ENCODE measurements around the gene JUP.

JUP gene

DNA sequence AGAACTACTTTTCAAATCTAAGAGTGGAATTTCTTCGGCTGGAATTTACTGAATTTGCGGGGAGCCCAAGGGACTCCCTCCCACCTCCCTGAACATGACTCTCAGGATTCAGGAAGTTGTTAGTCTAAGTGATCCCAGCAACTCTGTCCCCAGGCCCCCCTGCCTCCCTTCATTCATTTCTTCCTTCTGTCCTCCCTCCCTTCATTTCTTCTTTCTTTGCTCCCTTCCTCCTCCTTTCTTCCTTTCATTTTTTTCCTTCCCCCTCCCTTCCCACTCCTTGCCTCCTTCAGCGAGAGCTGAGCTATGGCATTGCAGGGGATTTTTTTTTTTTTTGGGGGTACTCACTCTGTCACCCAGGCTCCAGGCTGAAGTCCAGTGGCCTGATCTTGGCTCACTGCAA is 10.9 kb upstream of the JUP start:
- peaks cover 13% of the 10 kb centered on the region for H3K27me3 Mint-ChIP-seq
- peaks cover 41% of the 10 kb centered on the region for H3K4me1 Mint-ChIP-seq (ENCODE audit: low read depth)
- H3K36me3 Mint-ChIP-seq (ENCODE audit: low read depth), result no peaks in the 10 kb centered on the region
- no peak overlapping the region for H3K27ac Mint-ChIP-seq
- intact Hi-C loops (cut with micrococcal nuclease), result no loop called here
- no peaks in the 10 kb centered on the region for H3K9me3 Mint-ChIP-seq
- H3K4me3 Mint-ChIP-seq, result no peak overlapping the region

DNA sequence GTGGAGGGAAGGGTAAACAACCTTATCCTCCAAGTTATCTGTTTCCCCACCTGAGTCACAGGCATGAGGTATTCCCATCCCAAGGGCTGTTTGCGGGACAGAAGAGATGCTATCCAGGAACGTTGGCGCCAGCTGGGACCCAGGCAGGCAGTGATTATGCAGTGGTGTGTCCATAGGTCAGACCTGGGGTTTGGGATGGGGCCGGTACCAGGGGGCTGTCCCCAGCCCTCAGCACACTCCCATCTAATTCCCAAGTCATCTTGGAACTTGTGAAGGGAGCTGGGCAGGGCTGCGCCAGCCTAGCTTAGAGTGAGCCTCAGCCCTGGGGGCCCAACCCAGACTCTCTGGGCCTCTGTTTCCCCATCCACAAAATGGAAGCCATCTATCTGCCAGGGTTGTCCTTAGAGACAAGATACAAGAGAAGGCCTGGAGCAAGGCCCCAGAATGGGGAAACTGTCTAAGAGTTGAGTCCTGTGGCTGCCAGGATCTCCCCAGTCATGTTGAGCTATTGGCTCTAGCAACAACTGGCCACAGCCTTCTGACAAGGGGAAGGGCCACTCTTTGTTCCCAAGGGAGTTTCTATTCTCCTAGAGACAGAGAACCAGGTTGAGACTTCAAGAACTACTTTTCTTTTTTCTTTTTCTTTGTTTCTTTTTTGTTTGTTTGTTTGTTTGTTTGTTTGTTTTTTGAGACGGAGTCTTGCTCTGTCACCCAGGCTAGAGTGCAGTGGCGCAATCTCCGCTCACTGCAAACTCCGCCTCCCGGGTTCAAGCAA is 9.8 kb upstream of the JUP start:
- H3K4me3 Mint-ChIP-seq, result no peak overlapping the region
- H3K4me1 Mint-ChIP-seq (ENCODE audit: low read depth), result peaks cover 43% of the 10 kb centered on the region
- H3K36me3 Mint-ChIP-seq (ENCODE audit: low read depth), result no peaks in the 10 kb centered on the region
- H3K9me3 Mint-ChIP-seq, result no peaks in the 10 kb centered on the region
- peak overlapping the region; percentile 50 for H3K27ac Mint-ChIP-seq
- intact Hi-C loops (cut with micrococcal nuclease), result no loop called here
- peaks cover 13% of the 10 kb centered on the region for H3K27me3 Mint-ChIP-seq

DNA sequence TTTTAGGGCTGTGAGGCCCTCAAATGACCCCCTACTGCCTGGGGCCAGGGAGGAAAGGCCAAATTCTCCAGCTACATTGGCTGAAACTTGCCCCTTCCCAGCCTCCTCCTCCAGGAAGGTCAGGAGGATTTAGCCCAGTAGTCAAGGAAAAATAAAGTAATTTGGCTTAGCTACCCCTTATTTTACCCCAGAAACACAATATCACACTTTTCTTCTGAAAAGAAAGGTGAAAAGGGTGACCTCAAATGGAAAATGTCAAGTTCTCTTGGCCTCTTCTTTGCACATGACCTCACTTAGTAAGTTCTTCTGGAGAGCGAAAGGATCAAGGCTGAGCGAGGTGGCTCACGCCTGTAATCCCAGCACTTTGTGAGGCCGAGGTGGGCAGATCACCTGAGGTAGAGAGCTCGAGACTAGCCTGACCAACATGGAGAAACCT is 8.0 kb upstream of the JUP start:
- Mint-ChIP-seq H3K27me3 (peaks cover 13% of the 10 kb centered on the region), H3K9me3 (no peaks in the 10 kb centered on the region), H3K4me1 (ENCODE audit: low read depth) (peaks cover 50% of the 10 kb centered on the region), H3K27ac (no peak overlapping the region), H3K4me3 (no peak overlapping the region), H3K36me3 (ENCODE audit: low read depth) (no peaks in the 10 kb centered on the region)
- intact Hi-C loops (cut with micrococcal nuclease), result no loop called here

DNA sequence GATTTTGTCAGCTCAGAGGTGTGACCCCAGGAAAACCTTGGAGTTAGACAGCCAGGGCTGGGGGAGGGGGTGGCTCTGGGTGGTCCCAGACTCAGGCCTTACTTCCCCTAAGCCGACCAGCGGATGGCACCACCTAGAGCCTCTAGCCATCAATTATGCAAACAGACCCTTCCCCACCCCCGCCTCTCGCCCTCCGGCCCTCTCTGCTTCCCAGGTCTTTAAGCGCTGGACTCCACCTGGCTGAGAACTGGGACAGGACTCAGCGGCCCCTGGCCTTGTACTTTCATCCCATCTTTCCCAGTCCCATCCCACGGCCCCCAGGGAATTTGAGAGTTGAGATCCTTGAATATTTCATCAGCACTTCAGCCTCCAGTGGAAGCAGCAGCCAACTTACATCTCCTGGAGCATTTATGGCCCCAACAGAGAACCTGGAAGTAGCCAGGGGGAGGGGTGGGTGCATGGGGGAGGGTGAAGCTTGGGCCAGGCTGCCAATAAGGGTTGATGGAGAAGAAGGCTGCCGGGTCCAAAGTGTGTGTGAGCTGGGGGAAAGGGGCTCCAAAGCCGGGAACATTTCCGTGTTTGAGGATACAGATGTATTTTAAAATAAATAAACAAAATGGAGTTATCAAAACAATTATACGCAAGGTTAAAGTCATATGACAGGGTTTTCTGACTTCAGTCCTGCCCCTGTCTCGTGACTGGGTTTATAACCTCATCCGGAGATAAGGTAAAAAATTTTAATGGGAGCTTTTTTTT is 7.5 kb upstream of the JUP start:
- intact Hi-C loops (cut with micrococcal nuclease), result no loop called here
- peaks cover 13% of the 10 kb centered on the region for H3K27me3 Mint-ChIP-seq

DNA sequence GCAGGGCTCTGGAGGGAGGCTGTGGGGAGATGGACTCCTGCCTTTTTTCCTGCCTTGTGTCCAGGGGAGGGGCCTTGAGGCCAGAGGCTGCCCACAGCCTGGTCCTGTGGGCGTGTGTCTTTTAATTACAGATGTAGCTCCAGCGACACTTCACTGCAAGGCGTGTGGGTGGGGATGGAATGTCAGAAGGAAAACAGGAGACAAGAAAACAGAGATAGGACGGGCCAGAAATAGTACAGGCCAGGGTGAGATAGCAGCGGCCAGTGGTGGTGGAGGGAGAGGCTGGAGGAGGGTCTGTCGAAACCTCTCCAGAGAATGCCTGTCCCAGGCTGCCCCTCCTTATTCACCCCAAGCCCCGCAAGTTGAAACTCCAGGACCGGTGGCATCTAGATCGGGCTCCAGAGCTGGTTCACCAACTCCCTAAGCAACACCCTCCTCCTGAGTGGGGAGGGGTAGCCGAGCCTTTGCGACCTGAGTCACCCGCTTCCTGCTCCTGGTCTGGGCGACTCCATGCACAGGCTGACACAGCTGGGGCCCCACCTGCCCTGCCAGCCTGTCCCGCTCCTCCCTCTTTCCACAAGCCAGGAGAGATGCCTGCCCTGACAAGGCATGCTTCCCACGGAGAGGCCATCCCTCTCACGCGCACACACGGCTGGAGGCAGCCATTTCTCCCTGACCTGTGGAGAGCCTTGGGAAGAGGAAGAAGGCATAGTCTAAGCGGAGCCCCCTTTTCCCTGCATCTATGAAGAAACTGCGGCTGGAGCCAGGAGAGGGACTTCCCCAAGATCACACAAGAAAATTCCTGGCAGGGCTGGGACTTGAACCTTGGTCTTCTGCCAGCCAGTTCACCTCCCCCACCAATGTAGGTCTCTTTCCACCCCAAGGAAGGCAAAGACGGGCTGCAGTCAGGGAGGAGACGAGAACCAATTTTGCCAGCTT is 6.6 kb upstream of the JUP start:
- Mint-ChIP-seq H3K9me3 (no peaks in the 10 kb centered on the region), H3K27ac (peak overlapping the region; percentile 14), H3K36me3 (ENCODE audit: low read depth) (no peaks in the 10 kb centered on the region), H3K4me1 (ENCODE audit: low read depth) (peaks cover 65% of the 10 kb centered on the region), H3K27me3 (peaks cover 13% of the 10 kb centered on the region), H3K4me3 (no peak overlapping the region)
- intact Hi-C loops (cut with micrococcal nuclease), result no loop called here

More for the DNA sequence above, 7.5 kb upstream of the JUP start:
- Mint-ChIP-seq H3K4me3 (no peak overlapping the region), H3K27ac (no peak overlapping the region), H3K4me1 (ENCODE audit: low read depth) (peaks cover 56% of the 10 kb centered on the region), H3K9me3 (no peaks in the 10 kb centered on the region), H3K36me3 (ENCODE audit: low read depth) (no peaks in the 10 kb centered on the region)

DNA sequence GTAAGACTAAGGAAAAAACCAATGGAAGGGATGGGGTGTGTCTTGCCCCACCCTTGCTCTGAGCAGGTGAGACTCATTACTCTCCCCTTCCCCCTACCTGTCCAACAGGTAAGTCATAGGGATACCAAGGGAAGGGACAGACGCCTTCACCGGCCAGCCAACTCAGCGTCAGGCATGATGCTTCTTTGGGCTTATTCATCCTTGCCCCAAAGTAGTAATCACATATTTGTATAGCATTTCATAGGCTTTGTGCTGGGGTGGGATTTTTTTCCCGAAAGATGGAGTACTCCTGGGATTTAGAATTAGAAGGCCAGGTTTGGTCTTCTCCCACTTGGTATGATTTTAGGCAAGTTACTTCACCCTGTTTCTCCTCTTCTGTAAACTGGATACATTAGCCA is 509 bp upstream of the JUP start:
- H3K4me3 Mint-ChIP-seq, result no peak overlapping the region
- intact Hi-C loops (cut with micrococcal nuclease), result no loop called here
- peaks cover 11% of the 10 kb centered on the region for H3K27me3 Mint-ChIP-seq
- H3K9me3 Mint-ChIP-seq, result no peaks in the 10 kb centered on the region
- H3K4me1 Mint-ChIP-seq (ENCODE audit: low read depth), result peaks cover 78% of the 10 kb centered on the region
- H3K36me3 Mint-ChIP-seq (ENCODE audit: low read depth), result peaks cover 2% of the 10 kb centered on the region
- H3K27ac Mint-ChIP-seq, result peak overlapping the region; percentile 86

DNA sequence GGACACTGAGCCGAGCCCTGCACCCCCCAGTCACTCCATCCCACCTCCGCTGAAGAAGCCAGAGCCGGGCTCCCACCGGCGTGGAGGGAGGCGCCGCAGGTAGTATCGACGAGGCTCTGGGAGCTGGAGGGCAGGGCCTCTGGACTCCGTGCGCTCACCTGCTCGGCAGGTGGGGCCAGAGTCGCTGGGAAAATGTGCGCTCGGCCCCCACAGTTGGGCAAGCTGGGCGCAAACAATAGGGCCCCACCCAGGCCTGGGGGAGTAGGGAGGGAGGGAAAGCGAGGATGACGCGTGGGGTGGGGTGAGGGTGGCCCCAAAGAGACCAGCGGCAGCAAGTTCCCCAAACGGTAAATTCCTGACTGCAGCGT is 668 bp downstream of the JUP start:
- peaks cover 13% of the 10 kb centered on the region for H3K36me3 Mint-ChIP-seq (ENCODE audit: low read depth)
- intact Hi-C loops (cut with micrococcal nuclease), result no loop called here
- H3K27me3 Mint-ChIP-seq, result peaks cover 18% of the 10 kb centered on the region
- peak overlapping the region; percentile 76 for H3K27ac Mint-ChIP-seq
- peaks cover 84% of the 10 kb centered on the region for H3K4me1 Mint-ChIP-seq (ENCODE audit: low read depth)
- peak overlapping the region; percentile 80 for H3K4me3 Mint-ChIP-seq
- H3K9me3 Mint-ChIP-seq, result no peaks in the 10 kb centered on the region

DNA sequence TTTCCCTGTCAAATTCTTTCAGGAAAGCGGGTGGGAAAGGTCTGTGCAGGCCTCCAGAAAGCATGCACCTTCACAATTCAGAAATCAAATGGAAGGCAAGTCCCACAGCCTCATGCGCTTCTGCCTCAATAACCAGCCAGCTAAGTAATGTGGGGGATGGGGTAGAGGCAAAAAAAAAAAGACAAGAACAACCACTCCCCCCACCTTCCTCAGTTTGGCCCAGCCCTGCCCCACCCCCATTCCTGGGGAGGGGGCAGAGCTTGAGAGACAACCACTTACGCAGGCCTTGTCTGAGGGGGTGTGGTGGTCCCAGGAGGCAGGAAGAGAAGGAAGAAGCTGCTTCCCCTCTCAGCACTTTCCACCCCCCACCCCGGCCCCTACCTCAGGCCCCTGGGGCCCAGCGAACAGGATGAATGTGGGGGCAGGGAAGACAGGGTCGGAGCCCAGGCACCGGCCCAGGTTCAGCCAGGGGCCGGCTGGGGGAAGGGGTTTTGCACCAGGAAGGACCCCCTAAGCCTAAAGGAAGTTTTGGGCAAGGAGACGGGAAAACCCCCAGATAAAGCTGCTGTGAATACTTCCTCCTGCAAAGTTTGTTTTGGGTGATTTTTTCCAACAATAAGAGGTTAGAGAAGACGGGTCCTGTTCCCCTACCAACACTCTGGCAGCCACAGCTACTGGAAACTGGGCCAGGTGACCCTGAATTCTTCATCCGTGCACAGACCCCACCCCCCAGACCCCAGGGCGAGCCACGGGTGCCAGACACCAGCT is 1.2 kb downstream of the JUP start:
- Mint-ChIP-seq H3K4me3 (peak overlapping the region; percentile 80), H3K27ac (peak overlapping the region; percentile 76), H3K36me3 (ENCODE audit: low read depth) (peaks cover 19% of the 10 kb centered on the region), H3K4me1 (ENCODE audit: low read depth) (peaks cover 84% of the 10 kb centered on the region), H3K27me3 (peaks cover 18% of the 10 kb centered on the region), H3K9me3 (no peaks in the 10 kb centered on the region)
- intact Hi-C loops (cut with micrococcal nuclease), result no loop called here

DNA sequence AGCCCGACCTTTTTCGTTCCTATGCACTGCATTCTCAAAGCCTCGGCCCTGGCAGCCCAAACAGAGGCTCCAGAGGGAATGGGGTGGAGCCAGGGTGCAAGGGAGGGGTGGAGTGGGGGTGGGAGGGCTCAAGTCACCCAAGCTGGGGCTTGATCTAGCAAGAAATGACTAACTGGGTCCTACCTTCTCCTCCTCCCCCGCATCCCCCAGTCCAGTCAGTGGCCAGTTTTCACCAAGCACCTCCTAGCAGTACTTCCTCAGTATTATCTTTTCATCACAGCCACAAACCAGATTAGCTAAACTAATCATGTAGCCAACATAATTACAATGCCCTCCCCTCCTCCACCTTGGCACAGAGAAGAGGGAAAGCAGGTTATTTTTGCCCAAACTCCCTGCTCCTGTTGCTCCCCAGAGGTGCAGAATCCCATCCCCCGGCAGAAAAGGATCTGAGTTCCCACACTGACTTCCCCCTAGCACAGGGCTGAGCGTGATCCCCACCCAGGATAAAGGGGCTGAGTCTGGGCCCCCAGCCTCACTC is 2.2 kb downstream of the JUP start:
- Mint-ChIP-seq H3K36me3 (ENCODE audit: low read depth) (peaks cover 20% of the 10 kb centered on the region), H3K4me3 (peak overlapping the region; percentile 80), H3K9me3 (no peaks in the 10 kb centered on the region), H3K4me1 (ENCODE audit: low read depth) (peaks cover 84% of the 10 kb centered on the region), H3K27me3 (peaks cover 18% of the 10 kb centered on the region), H3K27ac (peak overlapping the region; percentile 76)
- intact Hi-C loops (cut with micrococcal nuclease), result no loop called here

DNA sequence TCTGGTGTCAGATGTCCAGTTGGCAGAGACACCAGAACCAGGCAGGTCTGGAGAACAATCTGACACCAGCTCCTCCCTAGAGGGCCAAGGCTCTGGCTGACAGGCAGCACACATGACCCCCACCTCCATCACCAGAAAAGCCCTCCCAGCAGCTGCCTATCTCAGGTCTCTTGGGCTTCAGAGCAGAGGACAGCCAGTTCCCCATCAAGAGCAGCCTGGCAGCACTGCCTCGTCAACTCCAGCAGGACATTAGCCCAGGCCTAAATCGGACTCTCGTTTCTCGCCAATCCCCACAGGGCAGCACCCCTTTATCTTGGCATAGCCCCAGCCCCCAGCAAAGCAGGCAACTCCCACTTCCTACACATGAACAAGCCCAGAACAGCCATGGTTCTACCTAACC is 4.4 kb downstream of the JUP start:
- H3K36me3 Mint-ChIP-seq (ENCODE audit: low read depth), result peaks cover 25% of the 10 kb centered on the region
- H3K4me1 Mint-ChIP-seq (ENCODE audit: low read depth), result peaks cover 80% of the 10 kb centered on the region
- H3K27ac Mint-ChIP-seq, result peak overlapping the region; percentile 76
- no peak overlapping the region for H3K4me3 Mint-ChIP-seq
- intact Hi-C loops (cut with micrococcal nuclease), result no loop called here
- peaks cover 22% of the 10 kb centered on the region for H3K27me3 Mint-ChIP-seq
- H3K9me3 Mint-ChIP-seq, result no peaks in the 10 kb centered on the region

DNA sequence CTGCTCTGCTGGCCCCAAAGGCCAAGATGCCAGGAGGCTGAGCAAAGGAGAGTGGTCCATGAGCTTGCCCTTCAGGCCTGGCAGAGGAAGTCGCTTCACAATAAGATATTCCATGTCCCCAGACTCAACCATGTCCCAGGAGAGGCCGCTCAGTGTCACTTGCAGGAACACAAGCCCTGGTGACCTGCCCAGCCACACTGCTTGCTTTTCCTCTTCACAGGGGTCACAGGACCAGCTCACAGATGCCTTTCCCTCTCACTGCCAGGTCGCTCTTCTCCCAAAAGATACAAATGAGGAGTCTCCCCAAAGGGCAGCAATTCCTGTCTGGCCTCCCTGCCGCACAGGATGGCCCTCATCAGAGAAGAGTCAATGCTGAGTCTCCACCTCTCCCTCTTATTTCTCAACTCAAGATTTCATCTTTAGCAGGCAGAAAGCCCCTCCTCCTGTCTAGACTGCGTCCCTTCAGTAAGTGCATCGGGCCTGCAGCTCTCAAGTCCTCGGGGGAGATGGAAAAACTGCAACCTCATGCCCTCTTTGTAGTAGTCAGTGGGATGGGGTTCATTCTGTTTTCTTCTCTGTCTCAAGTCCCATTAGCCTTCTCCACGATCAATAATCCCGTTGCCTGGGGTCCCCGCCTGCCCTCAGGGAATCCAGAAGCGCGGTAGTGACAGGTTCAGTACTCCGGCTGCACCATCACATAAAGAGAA is 5.0 kb downstream of the JUP start:
- Mint-ChIP-seq H3K4me1 (ENCODE audit: low read depth) (peaks cover 83% of the 10 kb centered on the region), H3K4me3 (no peak overlapping the region), H3K9me3 (no peaks in the 10 kb centered on the region), H3K36me3 (ENCODE audit: low read depth) (peaks cover 31% of the 10 kb centered on the region), H3K27me3 (peaks cover 22% of the 10 kb centered on the region), H3K27ac (peak overlapping the region; percentile 76)
- intact Hi-C loops (cut with micrococcal nuclease), result no loop called here

DNA sequence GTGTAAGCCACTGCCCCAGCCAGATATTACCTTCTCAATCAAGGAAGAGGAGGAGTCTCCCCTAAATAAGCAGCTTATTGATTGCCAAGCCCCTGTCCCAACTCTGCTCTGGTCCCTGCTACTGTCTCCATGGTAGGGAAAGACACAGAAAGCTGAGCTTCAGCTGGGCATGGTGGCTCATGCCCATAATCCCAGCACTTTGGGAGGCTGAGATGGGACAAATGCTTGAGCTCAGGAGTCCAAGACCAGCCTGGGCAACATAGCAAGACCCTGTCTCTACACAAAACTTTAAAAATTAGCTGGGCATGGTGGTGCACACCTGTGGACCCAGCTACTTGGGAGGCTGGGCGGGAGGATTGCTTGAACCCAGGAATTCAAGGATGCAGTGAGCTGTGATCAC is 6.6 kb downstream of the JUP start:
- Mint-ChIP-seq H3K4me1 (ENCODE audit: low read depth) (peaks cover 91% of the 10 kb centered on the region), H3K27me3 (peaks cover 24% of the 10 kb centered on the region), H3K4me3 (no peak overlapping the region), H3K36me3 (ENCODE audit: low read depth) (peaks cover 47% of the 10 kb centered on the region), H3K27ac (no peak overlapping the region), H3K9me3 (no peaks in the 10 kb centered on the region)
- intact Hi-C loops (cut with micrococcal nuclease), result no loop called here
